Activated B cell treated with CpG ODN at 0.5 μM for 24 hours (primary cell): Measurements from ENCODE around the gene RASSF10. TPM values are rescaled to one million over a fixed set of nuclear protein-coding genes. Genes with fewer than 3 reads are reported as not detected.

Experiments
- ATAC-seq: fragments of 200-7000 bp; cut with Tn5 transposase; one replicate; pipeline ENCODE4 v1.10.0; 2021; ENCODE audit warnings: low read depth, mild to moderate bottlenecking, moderate library complexity
- CTCF ChIA-PET: fragments of 350-600 bp; sonication (Branson Sonifier 250); formaldehyde crosslinking; loops from one replicate; lab custom pipeline; 2021; ENCODE audit warnings: antibody characterized with exemption; lab: Charles Lee
- POLR2A ChIA-PET: fragments of 350-600 bp; sonication (Branson Sonifier 250); formaldehyde crosslinking; loops from one replicate; lab custom pipeline; 2021; ENCODE audit warnings: antibody characterized with exemption; lab: Charles Lee
- DNase-seq: peaks from one replicate; pipeline ENCODE4 v3.0.0; 2022
- H3K27ac Mint-ChIP-seq: one replicate; pipeline ENCODE4 v1.8.0; 2020; ENCODE audit warnings: mixed read lengths
- H3K27me3 Mint-ChIP-seq: one replicate; pipeline ENCODE4 v1.8.0; 2021; ENCODE audit warnings: mixed read lengths
- H3K36me3 Mint-ChIP-seq: one replicate; pipeline ENCODE4 v1.8.0; 2021; ENCODE audit warnings: low read depth, mixed read lengths
- H3K4me1 Mint-ChIP-seq: one replicate; pipeline ENCODE4 v1.8.0; 2021; ENCODE audit warnings: mixed read lengths
- H3K4me3 Mint-ChIP-seq: one replicate; pipeline ENCODE4 v1.8.0; 2020; ENCODE audit warnings: mild to moderate bottlenecking, mixed read lengths
- H3K9me3 Mint-ChIP-seq: one replicate; pipeline ENCODE4 v1.8.0; 2020; ENCODE audit warnings: mixed read lengths
- intact Hi-C: fragments of 100-400 bp; cut with micrococcal nuclease; formaldehyde crosslinking; loops from one replicate; pipeline ENCODE4 v1.15.1; 2024
- total RNA-seq: library from RNA; stranded (reverse); gene quantifications from 2 replicates; pipeline ENCODE4 v1.2.3, GENCODE V29; 2022
- TF ChIP-seq, protein P1 (sequence below): fragments of 200-600 bp; IDR thresholded peaks from one replicate; pipeline ENCODE4 v1.8.0; 2022; ENCODE audit warnings: antibody characterized with exemption, mild to moderate bottlenecking

Gene RASSF10
- total RNA-seq, 1 donor from 2014 or later = not detected

DNA sequence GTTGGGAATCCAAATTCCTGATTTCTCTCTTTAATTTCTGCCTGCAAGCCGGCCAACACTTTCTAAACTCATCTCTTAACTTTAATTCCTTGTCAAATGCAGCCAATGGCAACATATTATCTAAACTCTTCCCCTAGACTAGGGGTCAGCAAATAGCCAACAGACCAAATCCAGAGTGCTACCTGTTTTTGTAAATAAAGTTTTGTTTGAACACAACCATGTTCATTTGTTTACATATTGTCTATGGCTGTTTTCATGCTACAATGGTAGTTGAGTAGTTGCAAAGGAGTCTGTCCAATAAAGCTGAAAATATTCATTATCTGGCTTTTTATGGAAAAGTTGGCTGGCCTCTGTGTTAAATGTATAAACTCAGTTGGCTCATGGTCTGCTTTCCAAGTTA is 37.2 kb upstream of the RASSF10 start:
- intact Hi-C loops = no loop called here
- peaks cover 5% of the 10 kb centered on the region for H3K27me3 Mint-ChIP-seq

DNA sequence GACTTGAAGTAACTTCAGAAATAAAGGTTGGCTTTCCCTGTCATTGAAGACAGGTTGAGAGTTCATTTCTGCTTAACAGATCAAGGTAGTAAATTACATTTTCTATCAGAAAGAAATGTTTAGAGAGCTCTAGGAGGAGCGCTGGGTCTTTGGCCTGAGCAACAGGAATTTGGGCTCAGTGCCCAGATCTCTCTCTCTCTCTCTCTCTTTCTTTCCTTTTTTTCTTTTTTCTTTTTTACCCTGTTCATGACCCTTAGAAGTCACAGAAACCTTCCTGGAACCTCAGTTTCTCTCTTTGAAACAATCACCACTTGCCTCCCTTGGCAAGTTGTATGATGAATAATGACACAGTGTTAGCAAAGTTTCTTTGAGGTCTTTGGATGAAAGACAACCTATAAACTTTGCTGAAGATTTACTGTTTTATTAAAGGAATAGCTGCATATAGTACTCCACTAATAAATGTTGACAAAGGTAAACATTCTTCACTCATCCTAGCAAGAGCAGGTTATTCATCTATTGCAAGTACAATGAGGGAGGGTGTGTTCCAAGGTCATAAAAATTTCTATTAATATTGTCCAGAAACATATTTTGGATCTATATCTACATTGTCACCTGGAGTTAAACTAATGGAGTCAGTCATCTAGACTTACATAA is 35.5 kb upstream of the RASSF10 start:
- ATAC-seq = no peak

More for the DNA sequence above, 37.2 kb upstream of the RASSF10 start:
- POLR2A ChIA-PET = no interaction called here
- CTCF ChIA-PET = no interaction called here
- ATAC-seq = no peak
- H3K36me3 Mint-ChIP-seq = no peaks in the 10 kb centered on the region
- H3K4me3 Mint-ChIP-seq = no peak overlapping the region
- no peak for DNase-seq
- H3K9me3 Mint-ChIP-seq = no peaks in the 10 kb centered on the region
- H3K27ac Mint-ChIP-seq = no peak overlapping the region
- no peaks in the 10 kb centered on the region for H3K4me1 Mint-ChIP-seq
- TF ChIP-seq, protein P1, sequence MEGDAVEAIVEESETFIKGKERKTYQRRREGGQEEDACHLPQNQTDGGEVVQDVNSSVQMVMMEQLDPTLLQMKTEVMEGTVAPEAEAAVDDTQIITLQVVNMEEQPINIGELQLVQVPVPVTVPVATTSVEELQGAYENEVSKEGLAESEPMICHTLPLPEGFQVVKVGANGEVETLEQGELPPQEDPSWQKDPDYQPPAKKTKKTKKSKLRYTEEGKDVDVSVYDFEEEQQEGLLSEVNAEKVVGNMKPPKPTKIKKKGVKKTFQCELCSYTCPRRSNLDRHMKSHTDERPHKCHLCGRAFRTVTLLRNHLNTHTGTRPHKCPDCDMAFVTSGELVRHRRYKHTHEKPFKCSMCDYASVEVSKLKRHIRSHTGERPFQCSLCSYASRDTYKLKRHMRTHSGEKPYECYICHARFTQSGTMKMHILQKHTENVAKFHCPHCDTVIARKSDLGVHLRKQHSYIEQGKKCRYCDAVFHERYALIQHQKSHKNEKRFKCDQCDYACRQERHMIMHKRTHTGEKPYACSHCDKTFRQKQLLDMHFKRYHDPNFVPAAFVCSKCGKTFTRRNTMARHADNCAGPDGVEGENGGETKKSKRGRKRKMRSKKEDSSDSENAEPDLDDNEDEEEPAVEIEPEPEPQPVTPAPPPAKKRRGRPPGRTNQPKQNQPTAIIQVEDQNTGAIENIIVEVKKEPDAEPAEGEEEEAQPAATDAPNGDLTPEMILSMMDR = no peak

DNA sequence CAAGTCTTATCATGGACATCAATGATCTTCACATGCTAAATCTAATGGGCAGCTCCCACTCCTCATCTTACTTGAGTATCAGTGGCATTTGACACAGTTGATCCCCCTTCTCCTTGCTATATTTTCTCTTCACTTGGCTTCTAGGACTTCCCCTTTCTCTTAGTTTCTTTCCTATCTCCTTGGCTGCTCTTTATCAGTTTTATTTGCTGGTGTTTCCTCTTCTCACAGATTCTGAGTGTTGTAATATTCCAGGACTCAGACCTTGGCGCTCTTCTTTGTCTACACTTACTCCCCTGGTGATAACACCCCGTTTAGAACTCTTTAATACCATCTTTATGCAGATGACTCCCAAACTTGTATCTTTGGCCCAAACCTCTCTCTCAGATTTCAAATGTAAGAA is 33.9 kb upstream of the RASSF10 start:
- CTCF ChIA-PET = interaction anchor here (1.2 kb wide), 1 partner anchor 14 kb away, joined by 4 read pairs; no protein-coding TSS in a partner anchor

More for the DNA sequence above, 35.5 kb upstream of the RASSF10 start:
- no peak for DNase-seq
- ChIA-PET CTCF (no interaction called here), POLR2A (no interaction called here)
- Mint-ChIP-seq H3K9me3 (no peaks in the 10 kb centered on the region), H3K4me1 (no peaks in the 10 kb centered on the region), H3K27ac (no peak overlapping the region), H3K36me3 (no peaks in the 10 kb centered on the region), H3K27me3 (peaks cover 8% of the 10 kb centered on the region), H3K4me3 (no peak overlapping the region)
- TF ChIP-seq, protein P1 = no peak
- intact Hi-C loops = no loop called here

DNA sequence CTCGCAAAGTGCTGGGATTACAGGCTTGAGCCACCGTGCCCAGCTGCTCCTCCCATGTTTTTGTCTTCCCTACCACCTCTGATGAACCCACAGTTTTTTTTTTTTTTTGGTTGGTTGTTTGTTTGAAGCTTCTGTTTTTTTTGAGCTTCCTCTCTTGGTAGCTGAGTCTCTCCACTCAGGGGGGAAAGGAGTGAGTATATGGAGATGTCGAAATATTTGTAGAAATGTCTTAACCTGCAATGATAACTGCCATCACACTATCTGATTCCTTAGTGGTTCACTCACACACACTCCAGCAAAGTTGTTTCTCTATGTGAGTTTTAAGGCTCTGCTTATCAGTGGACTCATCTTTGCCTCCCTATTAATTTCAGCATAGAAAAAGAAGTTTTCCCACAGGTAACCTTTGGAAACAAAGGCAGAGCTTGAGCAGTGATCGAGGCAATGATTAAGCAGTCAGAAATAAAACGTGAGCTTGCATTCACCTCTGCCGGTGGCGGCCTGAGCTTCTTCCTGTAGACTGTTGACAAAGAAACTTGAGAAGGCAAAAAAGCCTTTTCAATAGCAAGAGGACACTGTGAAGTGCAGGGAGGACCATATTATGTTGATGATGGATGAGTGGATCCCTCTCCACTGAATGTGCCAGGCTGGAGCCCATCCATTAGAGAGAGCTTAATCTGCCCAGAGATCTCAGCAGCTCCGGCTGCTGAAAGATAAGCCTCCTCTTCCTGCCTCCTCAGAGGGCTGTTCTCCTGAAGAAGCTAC is 29.0 kb upstream of the RASSF10 start:
- Mint-ChIP-seq H3K36me3 (no peaks in the 10 kb centered on the region), H3K27ac (no peak overlapping the region), H3K4me1 (no peaks in the 10 kb centered on the region), H3K9me3 (no peaks in the 10 kb centered on the region), H3K4me3 (no peak overlapping the region), H3K27me3 (peaks cover 11% of the 10 kb centered on the region)
- POLR2A ChIA-PET = no interaction called here
- TF ChIP-seq, protein P1 = no peak
- intact Hi-C loops = no loop called here
- no peak for ATAC-seq
- CTCF ChIA-PET = interaction anchor here (0.6 kb wide), 1 partner anchor 11 kb away, joined by 3 read pairs; no protein-coding TSS in a partner anchor
- DNase-seq = no peak

More for the DNA sequence above, 33.9 kb upstream of the RASSF10 start:
- H3K9me3 Mint-ChIP-seq = no peaks in the 10 kb centered on the region
- peaks cover 8% of the 10 kb centered on the region for H3K27me3 Mint-ChIP-seq
- H3K4me3 Mint-ChIP-seq = no peak overlapping the region
- no peak overlapping the region for H3K27ac Mint-ChIP-seq
- POLR2A ChIA-PET = no interaction called here
- TF ChIP-seq, protein P1 = no peak
- no peak for DNase-seq
- intact Hi-C loops = no loop called here
- H3K4me1 Mint-ChIP-seq = no peaks in the 10 kb centered on the region
- ATAC-seq = no peak
- no peaks in the 10 kb centered on the region for H3K36me3 Mint-ChIP-seq
